Heart left ventricle (tissue), 16 donors: ENCODE results near the gene IL1RN. TPM values are rescaled to one million over a fixed set of nuclear protein-coding genes. Genes with fewer than 3 reads are reported as not detected.

ENCODE experiments used
- ATAC-seq, 4 donors: fragments of 200-7000 bp; cut with Tn5 transposase; one replicate each; pipeline ENCODE4 v1.9.1; 2020 to 2022; ENCODE audit warnings: moderate library complexity in 4 of 4, mild to moderate bottlenecking in 3 of 4, moderate number of reproducible peaks in 1 of 4
- DNase-seq, 5 donors: peaks; one replicate each; pipeline ENCODE4 v3.0.0-alpha.2; 2020
- H3K27ac ChIP-seq, 12 donors: fragments of 200-600 bp; sonication (generic) in 4 of 12; one replicate each; pipeline versions ENCODE4 v1.5.0 to v1.8.0; 2016 to 2022; ENCODE audit warnings: mild to moderate bottlenecking in 2 of 12
- H3K27me3 ChIP-seq, 9 donors: fragments of 200-600 bp; sonication (generic) in 2 of 9; one replicate each; pipeline versions ENCODE4 v1.5.1 to v1.8.0; 2016 to 2022; ENCODE audit warnings: mild to moderate bottlenecking in 3 of 9
- H3K36me3 ChIP-seq, 9 donors: fragments of 200-600 bp; sonication (generic) in 2 of 9; one replicate each; pipeline versions ENCODE4 v1.5.0 to v1.8.0; 2018 to 2022; ENCODE audit warnings: mild to moderate bottlenecking in 2 of 9
- H3K4me1 ChIP-seq, 12 donors: fragments of 200-600 bp; sonication (generic) in 4 of 12; one replicate each; pipeline versions ENCODE4 v1.5.0 to v1.8.0; 2016 to 2022; ENCODE audit warnings: mild to moderate bottlenecking in 3 of 12
- H3K4me3 ChIP-seq, 12 donors: fragments of 200-600 bp; sonication (generic) in 4 of 12; one replicate each; pipeline versions ENCODE4 v1.5.0 to v1.8.0; 2017 to 2022; ENCODE audit warnings: mild to moderate bottlenecking in 9 of 12, moderate library complexity in 4 of 12
- H3K9me3 ChIP-seq, 12 donors: fragments of 200-600 bp; sonication (generic) in 4 of 12; one replicate each; pipeline versions ENCODE4 v1.5.0 to v1.8.0; 2016 to 2022; ENCODE audit warnings: mild to moderate bottlenecking in 1 of 12
- POLR2A ChIP-seq, 2 donors: fragments of 450-650 bp; IDR thresholded peaks; one replicate each; pipeline ENCODE4 v1.6.1; 2017; ENCODE audit warnings: antibody characterized with exemption in 2 of 2, mild to moderate bottlenecking in 2 of 2, moderate library complexity in 2 of 2
- WGBS, 4 donors: extraction: QIAGEN DNeasy Blood & Tissue Kit in 2 of 4; methylation state at CpG; one replicate each; pipeline versions ENCODE4 v1.1.5 to v1.1.7; 2013 to 2018; 5-methylcytosine and 5-hydroxymethylcytosine counted together
- intact Hi-C, 10 donors: fragments of 100-400 bp; cut with DNase I; formaldehyde crosslinking; loops; one replicate each; pipeline versions ENCODE4 v1.11.1 to v1.14.2; 2022
- polyA plus RNA-seq, 2 donors: library from polyadenylated mRNA; stranded (reverse); fragments of 200-250 nt; gene quantifications; one replicate each; pipeline ENCODE4 v1.2.3, GENCODE V29; 2013
- total RNA-seq, 9 donors: library from RNA; depleted of rRNA in 2 of 9; stranded (reverse); fragments of >200 nt in 2 of 9; fragmentation: NEBNext Ultra II Directional in 3 of 9; extraction: Animal tissue kit (Norgen Biotek cat#: 25700) in 3 of 9; gene quantifications; one replicate each; pipeline versions ENCODE4 v1.1.0 to v1.2.4, GENCODE V29; 2016 to 2023
- TF ChIP-seq, protein P1 (sequence below), 12 donors: fragments of 200-600 bp; sonication (generic) in 4 of 12; IDR thresholded peaks; one replicate each; pipeline versions ENCODE4 v1.5.0 to v1.8.0; 2018 to 2022; ENCODE audit warnings: antibody characterized with exemption in 12 of 12, mild to moderate bottlenecking in 5 of 12
- donor health status: ischemic (EF 13 %, LVEDD 7.1; RV severe dilation, severe dysfunction).
- donor health status: healthy with polysubstance abuse.
- donor health status: DM: no; HTN: yes; CAD: no.
- donor health status: DM: no; HTN: no; CAD: no.
- donor health status: ischemic (EF 25% LVEDD 6.9; RV normal size, moderate dysfunction).
- donor health status: ischemic (EF 25% LVEDD 5.7; RV mildly dilated, moderate dysfunction).
- donor health status: healthy.
- donor health status: DM: yes; HTN: yes; CAD: no.
- donor health status: ischemic (EF 35%, LVEDD 5.7; RV mildly dilated, moderate dysfunction).
- donor health status: nonischemic (EF 11% LVEDD 7.7; RV severe dilation, severe dysfunction).
- donor health status: DM: yes; HTN: yes; CAD: no.
- donor health status: PGD.
- donor health status: ischemic (EF 29% LVEDD 5.4; RV normal size, mild dysfunction).
- donor health status: nonischemic (EF 23%, LVEDD 6.1; RV moderate dilation, normal function).

IL1RN gene
- total and polyA plus RNA-seq, 11 donors, result 0.16 to 11.4 (median 0.99) TPM

DNA sequence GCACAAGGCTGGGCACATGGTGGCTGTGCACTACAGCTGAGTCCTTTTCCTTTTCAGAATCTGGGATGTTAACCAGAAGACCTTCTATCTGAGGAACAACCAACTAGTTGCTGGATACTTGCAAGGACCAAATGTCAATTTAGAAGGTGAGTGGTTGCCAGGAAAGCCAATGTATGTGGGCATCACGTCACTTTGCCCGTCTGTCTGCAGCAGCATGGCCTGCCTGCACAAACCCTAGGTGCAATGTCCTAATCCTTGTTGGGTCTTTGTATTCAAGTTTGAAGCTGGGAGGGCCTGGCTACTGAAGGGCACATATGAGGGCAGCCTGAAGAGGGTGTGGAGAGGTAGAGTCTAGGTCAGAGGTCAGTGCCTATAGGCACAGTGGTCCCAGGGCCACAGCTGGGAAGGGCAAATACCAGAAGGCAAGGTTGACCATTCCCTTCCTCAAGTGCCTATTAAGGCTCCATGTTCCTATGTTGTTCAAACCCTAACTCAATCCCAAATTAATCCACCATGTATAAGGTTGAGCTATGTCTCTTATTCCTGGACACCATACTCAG, 2.2 kb downstream of the IL1RN start:
- intact Hi-C loops, result loop anchor here in 2 of 10 donors (10.0 kb wide), 2 partner anchors 125 to 235 kb away; no protein-coding TSS in a partner anchor
- H3K27me3 ChIP-seq, result no peaks in the 10 kb centered on the region

GRCh38 chr2:113131352-113132185, 4.2 kb downstream of the IL1RN start:
- peaks cover 0 to 7% (median 0%) of the 10 kb centered on the region in 9 donors for H3K36me3 ChIP-seq
- TF ChIP-seq, protein P1, sequence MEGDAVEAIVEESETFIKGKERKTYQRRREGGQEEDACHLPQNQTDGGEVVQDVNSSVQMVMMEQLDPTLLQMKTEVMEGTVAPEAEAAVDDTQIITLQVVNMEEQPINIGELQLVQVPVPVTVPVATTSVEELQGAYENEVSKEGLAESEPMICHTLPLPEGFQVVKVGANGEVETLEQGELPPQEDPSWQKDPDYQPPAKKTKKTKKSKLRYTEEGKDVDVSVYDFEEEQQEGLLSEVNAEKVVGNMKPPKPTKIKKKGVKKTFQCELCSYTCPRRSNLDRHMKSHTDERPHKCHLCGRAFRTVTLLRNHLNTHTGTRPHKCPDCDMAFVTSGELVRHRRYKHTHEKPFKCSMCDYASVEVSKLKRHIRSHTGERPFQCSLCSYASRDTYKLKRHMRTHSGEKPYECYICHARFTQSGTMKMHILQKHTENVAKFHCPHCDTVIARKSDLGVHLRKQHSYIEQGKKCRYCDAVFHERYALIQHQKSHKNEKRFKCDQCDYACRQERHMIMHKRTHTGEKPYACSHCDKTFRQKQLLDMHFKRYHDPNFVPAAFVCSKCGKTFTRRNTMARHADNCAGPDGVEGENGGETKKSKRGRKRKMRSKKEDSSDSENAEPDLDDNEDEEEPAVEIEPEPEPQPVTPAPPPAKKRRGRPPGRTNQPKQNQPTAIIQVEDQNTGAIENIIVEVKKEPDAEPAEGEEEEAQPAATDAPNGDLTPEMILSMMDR (IDR thresholded peaks at IDR 0.05), result no peak
- TF ChIP-seq POLR2A (IDR thresholded peaks at IDR 0.05), result no peak
- peaks cover 0 to 7% (median 0%) of the 10 kb centered on the region in 12 donors for H3K4me1 ChIP-seq
- no peaks in the 10 kb centered on the region for H3K9me3 ChIP-seq
- WGBS, 4 donors, result 77 to 89% (median 85%) methylated on average over 7 of the region's 7 CpGs
- H3K27me3 ChIP-seq, result no peaks in the 10 kb centered on the region
- DNase-seq (no peak), ATAC-seq (no peak)
- H3K27ac ChIP-seq, result no peak overlapping the region
- intact Hi-C loops, result loop anchor here in 2 of 10 donors (10.0 kb wide), 2 partner anchors 123 to 233 kb away; no protein-coding TSS in a partner anchor
- no peak overlapping the region for H3K4me3 ChIP-seq

More for the DNA sequence above, 2.2 kb downstream of the IL1RN start:
- H3K36me3 ChIP-seq, result peaks cover 0 to 7% (median 0%) of the 10 kb centered on the region in 9 donors
- H3K9me3 ChIP-seq, result no peaks in the 10 kb centered on the region
- no peak overlapping the region for H3K27ac ChIP-seq
- no peak for ATAC-seq
- peaks cover 0 to 21% (median 0%) of the 10 kb centered on the region in 12 donors for H3K4me1 ChIP-seq
- 35 to 91% (median 90%) methylated on average over 2 of the region's 2 CpGs for WGBS, 4 donors
- no peak for DNase-seq
- TF ChIP-seq, protein P1 (IDR thresholded peaks at IDR 0.05), result no peak
- TF ChIP-seq POLR2A (IDR thresholded peaks at IDR 0.05), result no peak
- H3K4me3 ChIP-seq, result peak overlapping the region in 1 of 12 donors; percentile 57

- Histone ChIP-seq H3K4me1 (peaks cover 0 to 7% (median 0%) of the 10 kb centered on the region in 12 donors), H3K36me3 (peaks cover 0 to 7% (median 0%) of the 10 kb centered on the region in 9 donors), H3K27ac (no peak overlapping the region), H3K27me3 (no peaks in the 10 kb centered on the region), H3K4me3 (no peak overlapping the region), H3K9me3 (no peaks in the 10 kb centered on the region)
- no peak for DNase-seq
- intact Hi-C loops, result loop anchor here in 2 of 10 donors (10.0 kb wide), 2 partner anchors 122 to 232 kb away; no protein-coding TSS in a partner anchor
- ATAC-seq, result no peak
- WGBS, 4 donors, result 89 to 91% (median 91%) methylated on average over 15 to 17 of the region's 17 CpGs
- no peak for TF ChIP-seq POLR2A (IDR thresholded peaks at IDR 0.05)
- TF ChIP-seq, protein P1 (IDR thresholded peaks at IDR 0.05), result no peak
These were observed 5.1 kb downstream of the IL1RN start for GRCh38 chr2:113132414-113133021.
